Esophagus (tissue), 2 donors: ENCODE measurements around the gene ZDHHC12. TPM values are rescaled to one million over a fixed set of nuclear protein-coding genes. Genes with fewer than 3 reads are reported as not detected.
A peak's percentile ranks its signal among the peaks of the same experiment; 100 is the strongest.

Source experiments
- H3K27ac ChIP-seq, 2 donors: one replicate each; pipeline ENCODE4 v1.5.1; 2013; ENCODE audit warnings: low read depth in 2 of 2, mild to moderate bottlenecking in 2 of 2, inconsistent platforms in 1 of 2, low read length in 1 of 2, moderate library complexity in 1 of 2
- H3K27me3 ChIP-seq, 2 donors: one replicate each; pipeline ENCODE4 v1.6.1; 2013; ENCODE audit warnings: low read length in 2 of 2, control low read depth in 1 of 2, mild to moderate bottlenecking in 1 of 2; ENCODE audit not compliant: insufficient read depth in 2 of 2, control insufficient read depth in 1 of 2
- H3K36me3 ChIP-seq, 2 donors: one replicate each; pipeline ENCODE4 v1.6.1; 2013; ENCODE audit warnings: low read length in 1 of 2; ENCODE audit not compliant: control insufficient read depth in 2 of 2, insufficient read depth in 2 of 2
- H3K4me1 ChIP-seq, 2 donors: one replicate each; pipeline ENCODE4 v1.6.1; 2013; ENCODE audit warnings: low read length in 1 of 2; ENCODE audit not compliant: control insufficient read depth in 2 of 2, insufficient read depth in 2 of 2
- H3K4me3 ChIP-seq, 2 donors: one replicate each; pipeline ENCODE4 v1.5.1; 2013; ENCODE audit warnings: low read length in 2 of 2, mild to moderate bottlenecking in 2 of 2, low read depth in 1 of 2, moderate library complexity in 1 of 2
- H3K9me3 ChIP-seq, 2 donors: one replicate each; pipeline ENCODE4 v1.6.1; 2013; ENCODE audit warnings: mild to moderate bottlenecking in 2 of 2, low read depth in 1 of 2, low read length in 1 of 2, moderate library complexity in 1 of 2; ENCODE audit not compliant: control insufficient read depth in 2 of 2, insufficient read depth in 1 of 2
- WGBS, 2 donors: extraction: QIAGEN DNeasy Blood & Tissue Kit; methylation state at CpG; one replicate each; pipeline ENCODE4 v1.1.7; 2013; 5-methylcytosine and 5-hydroxymethylcytosine counted together
- polyA plus RNA-seq, 2 donors: library from polyadenylated mRNA; stranded (reverse); fragments of 200-250 nt; gene quantifications; one replicate each; pipeline ENCODE4 v1.2.3, GENCODE V29; 2013
- donor health status: healthy with polysubstance abuse.
- donor health status: Bipolar disorder and iron deficiency.

Gene ZDHHC12
- polyA plus RNA-seq, 2 donors: 73.2 to 76.0 TPM

DNA sequence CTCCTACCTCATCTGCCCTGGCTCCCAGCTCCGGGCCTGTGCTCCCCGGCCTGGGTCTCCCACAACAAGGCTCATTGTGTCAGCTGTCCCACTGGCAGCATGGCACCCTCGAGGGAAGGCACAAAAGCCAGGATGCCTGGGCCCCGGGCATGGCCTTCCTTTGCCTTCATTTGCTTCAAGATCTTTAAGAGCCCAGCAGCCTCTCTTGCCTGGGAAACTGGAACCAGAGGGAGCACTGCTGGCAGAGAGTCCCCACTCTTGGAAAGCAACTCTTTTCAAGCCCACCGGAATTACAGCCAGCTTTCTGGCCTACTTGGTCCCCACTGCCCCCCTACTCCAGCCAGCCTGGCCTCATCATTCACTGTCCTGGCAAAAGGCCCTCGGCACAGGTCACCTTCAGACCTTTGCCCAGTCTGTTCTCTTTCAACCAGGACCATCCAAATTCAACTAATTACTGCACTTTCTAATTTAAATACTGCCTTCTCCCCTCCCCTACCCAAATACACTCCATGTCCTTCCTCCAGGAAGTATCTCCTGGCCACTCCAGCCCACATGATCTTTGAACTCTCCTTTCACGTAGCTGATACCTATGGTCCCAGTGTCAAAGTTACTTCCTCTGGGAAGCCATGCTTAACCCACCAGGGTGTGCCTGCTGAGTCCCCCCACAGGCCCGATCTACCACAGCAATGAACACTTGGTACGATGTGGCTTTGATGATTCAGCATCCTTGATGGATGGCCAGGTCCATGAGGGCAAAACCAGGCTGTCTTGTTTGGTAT, 38.9 kb upstream of the ZDHHC12 start:
- H3K27ac ChIP-seq: no peak overlapping the region
- no peaks in the 10 kb centered on the region for H3K4me1 ChIP-seq
- peaks cover 4 to 9% of the 10 kb centered on the region in 2 donors for H3K36me3 ChIP-seq
- H3K9me3 ChIP-seq: no peaks in the 10 kb centered on the region
- WGBS, 2 donors: 82% methylated on average over 9 of the region's 9 CpGs
- H3K4me3 ChIP-seq: no peak overlapping the region
- no peaks in the 10 kb centered on the region for H3K27me3 ChIP-seq

DNA sequence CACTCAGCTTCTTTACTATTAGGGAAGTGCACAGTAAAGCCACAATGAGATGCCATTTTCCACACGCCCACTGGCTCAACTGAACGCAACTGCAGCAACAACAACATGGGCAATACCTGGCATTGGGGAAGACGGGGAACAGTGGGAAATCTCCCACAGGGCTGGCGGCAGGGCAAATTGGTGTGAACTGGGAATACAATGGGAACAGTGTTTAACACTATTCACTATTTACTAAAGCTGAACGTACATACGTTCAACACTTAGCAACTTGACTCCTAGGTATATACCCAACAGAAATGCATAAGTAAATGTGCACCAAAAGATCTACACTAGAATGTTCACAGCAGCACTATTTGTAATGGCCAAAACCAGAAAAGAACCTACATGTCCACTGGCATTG, 33.7 kb upstream of the ZDHHC12 start:
- no peaks in the 10 kb centered on the region for H3K4me1 ChIP-seq
- H3K27me3 ChIP-seq: no peaks in the 10 kb centered on the region
- no peak overlapping the region for H3K4me3 ChIP-seq
- H3K27ac ChIP-seq: no peak overlapping the region
- H3K36me3 ChIP-seq: peaks cover 9 to 21% of the 10 kb centered on the region in 2 donors
- no peaks in the 10 kb centered on the region for H3K9me3 ChIP-seq
- 91 to 92% methylated on average over 6 of the region's 6 CpGs for WGBS, 2 donors

DNA sequence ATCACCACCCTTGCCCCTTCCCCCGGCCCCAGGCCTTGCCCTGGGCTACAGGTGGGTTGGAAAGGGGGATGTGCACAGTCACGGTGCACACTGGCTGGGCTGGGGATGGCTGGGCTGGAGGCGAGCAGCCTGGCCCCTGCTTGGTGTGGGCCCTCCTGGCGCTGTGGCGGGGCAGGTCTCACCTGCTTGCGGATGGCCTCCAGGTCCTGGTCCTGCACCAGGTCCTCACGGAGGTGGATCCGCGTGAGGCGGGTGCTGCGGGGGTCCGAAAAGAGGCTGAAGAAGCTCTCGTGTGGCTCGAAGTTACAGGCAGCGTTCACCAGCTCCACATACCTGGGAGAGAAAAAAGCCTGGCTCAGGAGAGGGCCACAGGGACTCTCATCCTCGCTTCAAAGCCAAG, 29.7 kb upstream of the ZDHHC12 start:
- Histone ChIP-seq H3K9me3 (no peaks in the 10 kb centered on the region), H3K4me3 (no peak overlapping the region), H3K4me1 (no peaks in the 10 kb centered on the region), H3K36me3 (peaks cover 14 to 37% of the 10 kb centered on the region in 2 donors), H3K27me3 (no peaks in the 10 kb centered on the region), H3K27ac (no peak overlapping the region)
- 95% methylated on average over 16 of the region's 16 CpGs for WGBS, 2 donors

DNA sequence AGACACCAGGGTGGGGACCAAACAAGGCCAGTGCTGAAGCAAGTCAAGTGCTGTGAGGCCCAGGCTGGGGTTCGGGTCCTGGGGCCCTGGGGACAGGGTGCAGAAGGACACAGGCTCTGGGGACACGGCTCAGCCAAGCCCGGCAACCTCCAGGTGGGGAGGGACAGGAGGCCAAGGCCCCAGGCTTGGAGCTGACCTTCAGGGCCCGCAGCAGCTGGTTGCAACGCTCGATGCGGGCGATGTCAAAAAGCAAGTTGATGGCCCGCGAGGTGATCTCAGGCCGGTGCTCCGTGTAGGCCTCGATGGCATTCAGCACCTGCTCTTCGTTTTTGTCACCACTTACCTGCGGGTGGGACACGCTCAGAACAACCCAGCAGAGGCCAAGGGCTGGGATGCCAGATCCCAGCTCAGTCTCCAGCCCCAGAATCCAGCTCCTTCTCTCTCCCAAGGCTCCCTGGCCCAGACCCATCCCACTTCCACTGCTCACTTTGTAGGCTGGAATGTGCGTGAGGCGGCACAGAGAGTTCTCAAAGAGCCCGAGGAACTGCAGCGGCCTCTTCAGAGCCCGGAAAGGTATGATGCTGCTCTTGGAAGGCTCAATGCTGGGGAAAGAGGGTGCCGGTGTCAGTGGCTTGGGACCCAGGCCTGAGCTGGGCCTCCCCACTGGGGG, 27.1 kb upstream of the ZDHHC12 start:
- 93% methylated on average over 22 of the region's 22 CpGs for WGBS, 2 donors
- H3K27me3 ChIP-seq: no peaks in the 10 kb centered on the region
- no peaks in the 10 kb centered on the region for H3K4me1 ChIP-seq
- H3K9me3 ChIP-seq: no peaks in the 10 kb centered on the region
- no peak overlapping the region for H3K4me3 ChIP-seq
- H3K36me3 ChIP-seq: peaks cover 14 to 37% of the 10 kb centered on the region in 2 donors
- H3K27ac ChIP-seq: no peak overlapping the region

DNA sequence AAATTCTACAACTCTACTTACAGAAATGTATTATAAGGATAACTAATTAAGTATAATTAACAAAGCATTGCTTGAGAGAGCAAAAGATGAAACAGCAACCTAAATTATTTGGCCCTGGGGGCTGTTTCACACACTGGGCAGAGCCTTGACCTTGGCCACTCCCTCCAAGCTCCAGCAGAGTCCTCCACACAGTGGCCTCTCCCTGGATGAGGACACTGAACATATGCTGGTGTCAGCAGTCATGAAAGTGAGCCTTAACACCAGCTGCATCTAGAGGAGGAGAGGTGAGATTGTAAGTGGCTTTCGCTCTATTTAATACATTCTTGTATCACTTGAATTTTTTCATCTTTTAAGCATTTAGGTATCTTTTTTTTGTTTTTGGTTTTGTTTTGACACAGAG, 23.3 kb upstream of the ZDHHC12 start:
- H3K36me3 ChIP-seq: peaks cover 3 to 18% of the 10 kb centered on the region in 2 donors
- H3K27me3 ChIP-seq: no peaks in the 10 kb centered on the region
- H3K4me1 ChIP-seq: no peaks in the 10 kb centered on the region
- no peak overlapping the region for H3K4me3 ChIP-seq
- 97 to 100% methylated on average over 1 of the region's 1 CpG for WGBS, 2 donors
- no peak overlapping the region for H3K27ac ChIP-seq
- no peaks in the 10 kb centered on the region for H3K9me3 ChIP-seq

DNA sequence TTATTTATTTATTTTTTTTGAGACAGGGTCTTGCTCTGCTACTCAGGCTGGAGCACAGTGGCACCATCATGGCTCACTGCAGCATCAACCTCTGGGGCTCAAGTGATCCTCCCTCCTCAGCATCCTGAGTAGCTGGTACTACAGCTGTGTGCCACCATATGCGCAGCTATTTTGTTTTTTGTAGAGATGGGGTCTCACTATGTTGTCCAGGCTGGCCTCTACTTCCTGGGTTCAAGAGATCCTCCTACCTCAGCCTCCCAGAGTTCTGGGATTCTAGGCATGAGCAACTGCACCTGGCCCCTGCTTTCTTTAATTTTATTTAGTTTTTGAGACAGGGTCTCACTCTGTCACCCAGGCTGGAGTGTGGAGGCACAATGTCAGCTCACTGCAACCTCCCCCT, 19.5 kb upstream of the ZDHHC12 start:
- WGBS, 2 donors: 93 to 96% methylated on average over 1 of the region's 1 CpG
- H3K9me3 ChIP-seq: no peaks in the 10 kb centered on the region
- H3K4me3 ChIP-seq: no peak overlapping the region
- no peaks in the 10 kb centered on the region for H3K4me1 ChIP-seq
- H3K27me3 ChIP-seq: no peaks in the 10 kb centered on the region
- H3K27ac ChIP-seq: no peak overlapping the region
- peaks cover 6 to 20% of the 10 kb centered on the region in 2 donors for H3K36me3 ChIP-seq

DNA sequence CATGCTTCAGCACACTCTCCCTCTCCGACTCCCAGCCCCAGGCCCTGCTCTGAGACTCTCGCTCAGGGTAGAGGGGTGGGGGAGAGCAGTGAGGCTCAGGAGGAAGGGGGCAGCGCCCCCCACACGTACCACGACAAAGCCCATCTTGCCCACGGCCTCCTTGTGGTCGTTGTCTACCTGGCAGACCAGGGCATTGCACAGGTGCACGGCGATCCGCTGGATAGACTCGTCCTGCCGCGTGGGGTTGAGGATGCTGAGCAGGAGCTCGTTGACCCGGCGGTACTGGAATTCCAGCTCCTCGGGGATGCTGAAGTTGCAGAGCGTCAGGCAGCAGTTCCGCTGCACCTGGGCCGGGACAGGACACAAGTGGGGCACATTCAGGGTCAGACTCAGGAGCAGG, 18.5 kb upstream of the ZDHHC12 start:
- no peaks in the 10 kb centered on the region for H3K9me3 ChIP-seq
- no peaks in the 10 kb centered on the region for H3K27me3 ChIP-seq
- 82 to 84% methylated on average over 20 of the region's 20 CpGs for WGBS, 2 donors
- H3K4me1 ChIP-seq: no peaks in the 10 kb centered on the region
- H3K27ac ChIP-seq: no peak overlapping the region
- no peak overlapping the region for H3K4me3 ChIP-seq
- H3K36me3 ChIP-seq: peaks cover 6 to 20% of the 10 kb centered on the region in 2 donors

DNA sequence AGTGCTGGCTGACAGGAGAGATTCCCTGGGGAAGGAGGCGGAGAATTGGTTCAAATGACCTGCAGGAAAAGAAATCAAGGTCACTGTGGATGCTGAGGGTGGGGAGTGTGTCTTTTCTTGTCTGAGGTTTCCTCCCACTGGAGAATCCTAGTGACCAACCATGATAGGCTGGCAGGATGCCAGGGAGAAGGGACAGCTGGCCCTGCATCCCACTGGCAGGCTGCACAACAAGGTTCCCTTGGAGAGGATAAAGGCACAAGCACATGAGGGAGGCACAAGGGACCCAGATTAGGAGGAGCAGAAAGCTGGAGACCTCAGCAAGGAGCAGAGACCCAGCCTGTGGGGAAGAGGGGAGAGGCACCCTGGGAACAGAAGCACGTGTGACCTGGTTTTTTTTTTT, 11.4 kb upstream of the ZDHHC12 start:
- H3K27ac ChIP-seq: no peak overlapping the region
- 76 to 80% methylated on average over 2 of the region's 2 CpGs for WGBS, 2 donors
- no peak overlapping the region for H3K4me3 ChIP-seq
- peaks cover 0 to 3% of the 10 kb centered on the region in 2 donors for H3K4me1 ChIP-seq
- H3K36me3 ChIP-seq: peaks cover 9 to 35% of the 10 kb centered on the region in 2 donors
- H3K9me3 ChIP-seq: no peaks in the 10 kb centered on the region
- no peaks in the 10 kb centered on the region for H3K27me3 ChIP-seq

DNA sequence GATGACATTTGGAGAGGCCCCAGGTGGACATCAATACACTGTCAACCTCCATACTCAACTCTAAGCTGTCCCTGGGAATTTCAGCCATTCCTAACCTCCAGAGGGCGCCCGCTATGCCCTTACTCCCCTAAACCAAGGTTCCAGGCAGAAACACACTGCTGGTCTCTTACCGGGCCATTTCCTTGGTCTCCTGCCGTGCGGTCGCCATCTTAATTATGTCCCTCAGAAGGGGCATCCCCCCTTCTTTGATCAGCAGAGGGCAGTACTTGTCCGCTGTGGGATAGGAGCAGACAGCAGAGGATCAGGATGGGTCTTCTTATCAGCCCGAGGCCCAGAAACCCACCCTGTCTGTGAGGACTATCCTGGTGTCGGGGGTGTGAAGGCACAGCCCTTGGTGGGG, 9.3 kb upstream of the ZDHHC12 start:
- peak overlapping the region in 1 of 2 donors; percentile 33 for H3K27ac ChIP-seq
- H3K36me3 ChIP-seq: peaks cover 3 to 27% of the 10 kb centered on the region in 2 donors
- H3K9me3 ChIP-seq: no peaks in the 10 kb centered on the region
- 30 to 35% methylated on average over 9 of the region's 9 CpGs for WGBS, 2 donors
- peaks cover 0 to 3% of the 10 kb centered on the region in 2 donors for H3K4me1 ChIP-seq
- H3K27me3 ChIP-seq: no peaks in the 10 kb centered on the region
- no peak overlapping the region for H3K4me3 ChIP-seq
